ENCODE measurements around the gene CCDC167. TPM values are rescaled to one million over a fixed set of nuclear protein-coding genes. Genes with fewer than 3 reads are reported as not detected.

Gene CCDC167
- total RNA-seq, 6 experiments from 2014 or later: 19.0 to 23.8 (median 22.4) TPM

GRCh38 chr6:37433657-37434271 lies 65.9 kb downstream of the CCDC167 start:
- Mint-ChIP-seq H3K4me1 (ENCODE audit: low read depth) (peaks cover 35% of the 10 kb centered on the region), H3K27ac (peak overlapping the region; percentile 92)
- no peak for TF ChIP-seq CTCF (IDR thresholded peaks at IDR 0.05)

More at GRCh38 chr6:37433657-37434271, 65.9 kb downstream of the CCDC167 start:
- DNase-seq: peak; percentile 12
- Mint-ChIP-seq H3K36me3 (ENCODE audit: low read depth) (peaks cover 7% of the 10 kb centered on the region; the same call in 1 of the 2 replicates), H3K9me3 (no peaks in the 10 kb centered on the region), H3K27me3 (ENCODE audit: insufficient read depth) (peaks cover 6% of the 10 kb centered on the region; the same call in 1 of the 2 replicates), H3K4me3 (peak overlapping the region; percentile 93)

Other genes starting within 250 kb of the CCDC167 start
- gene TBC1D22B, start 242.1 kb downstream of the CCDC167 start, total RNA-seq (2021; fragmentation: NEBNext Ultra II Directional; extraction: Animal tissue kit (Norgen Biotek cat#: 25700)): 1 to 10 TPM; 9.0 to 9.6 (median 9.2) TPM
- 1 to 10 TPM in 5 of 6 experiments, under 1 TPM in 1; 0.99 to 2.0 (median 1.6) TPM for gene TMEM217, start 241.7 kb downstream of the CCDC167 start, total RNA-seq (2021; fragmentation: NEBNext Ultra II Directional; extraction: Animal tissue kit (Norgen Biotek cat#: 25700))
- gene RNF8, start 145.9 kb downstream of the CCDC167 start, total RNA-seq (2021; fragmentation: NEBNext Ultra II Directional; extraction: Animal tissue kit (Norgen Biotek cat#: 25700)): 10 to 100 TPM; 14.1 to 18.5 (median 17.5) TPM
- 10 to 100 TPM; 36.1 to 42.2 (median 37.6) TPM for gene CMTR1, start 66.7 kb downstream of the CCDC167 start, total RNA-seq (2021; fragmentation: NEBNext Ultra II Directional; extraction: Animal tissue kit (Norgen Biotek cat#: 25700))
- gene MDGA1, start 198.0 kb upstream of the CCDC167 start, total RNA-seq (2021; fragmentation: NEBNext Ultra II Directional; extraction: Animal tissue kit (Norgen Biotek cat#: 25700)): 1 to 10 TPM; 3.8 to 6.8 (median 5.7) TPM